RCC 7860 (cell line): ENCODE results near the gene TMEM123.

Experiments used
- DNase-seq: peaks from one replicate; pipeline ENCODE4 v3.0.0-alpha.2; 2015; ENCODE audit warnings: low spot score
- FAIRE-seq: peaks from 2 replicates; lab custom pipeline; 2012; peaks lifted over from hg19 to GRCh38; lab: Jason Lieb, UNC

The TMEM123 gene

GRCh38 chr11:102368472-102368871, 84.1 kb downstream of the TMEM123 start:
- DNase-seq (no peak), FAIRE-seq (no peak)

- DNase-seq (no peak), FAIRE-seq (no peak)
Observed at GRCh38 chr11:102367364-102367763, 85.2 kb downstream of the TMEM123 start.

- no peak for FAIRE-seq
- DNase-seq, result no peak
Observed at GRCh38 chr11:102364991-102365390, 87.6 kb downstream of the TMEM123 start.

GRCh38 chr11:102361086-102362031, 91.2 kb downstream of the TMEM123 start:
- DNase-seq, result no peak
- no peak for FAIRE-seq

GRCh38 chr11:102360681-102361080, 91.9 kb downstream of the TMEM123 start:
- no peak for DNase-seq
- no peak for FAIRE-seq

GRCh38 chr11:102359372-102359771, 93.2 kb downstream of the TMEM123 start:
- no peak for FAIRE-seq

GRCh38 chr11:102357116-102357515, 95.4 kb downstream of the TMEM123 start:
- no peak for DNase-seq
- FAIRE-seq, result no peak

More at GRCh38 chr11:102359372-102359771, 93.2 kb downstream of the TMEM123 start:
- no peak for DNase-seq

- FAIRE-seq (no peak), DNase-seq (peak; percentile 38)
Observed at GRCh38 chr11:102347462-102348370, 104.8 kb downstream of the TMEM123 start.

- DNase-seq, result peak; percentile 86
- FAIRE-seq, result peak; percentile 43
Observed at GRCh38 chr11:102346748-102347461, 105.7 kb downstream of the TMEM123 start, which contains the start of gene BIRC2. BIRC2 (plus strand) TSS chr11:102347214; CDS start chr11:102349855, 2,641 bp downstream.

GRCh38 chr11:102346456-102346747, 106.2 kb downstream of the TMEM123 start:
- no peak for DNase-seq
- no peak for FAIRE-seq
